Measurements from ENCODE around the gene CYSLTR2. TPM values are rescaled to one million over a fixed set of nuclear protein-coding genes. Genes with fewer than 3 reads are reported as not detected.

Gene CYSLTR2
- total RNA-seq, 1 donor from 2014 or later = 7.6 TPM

DNA sequence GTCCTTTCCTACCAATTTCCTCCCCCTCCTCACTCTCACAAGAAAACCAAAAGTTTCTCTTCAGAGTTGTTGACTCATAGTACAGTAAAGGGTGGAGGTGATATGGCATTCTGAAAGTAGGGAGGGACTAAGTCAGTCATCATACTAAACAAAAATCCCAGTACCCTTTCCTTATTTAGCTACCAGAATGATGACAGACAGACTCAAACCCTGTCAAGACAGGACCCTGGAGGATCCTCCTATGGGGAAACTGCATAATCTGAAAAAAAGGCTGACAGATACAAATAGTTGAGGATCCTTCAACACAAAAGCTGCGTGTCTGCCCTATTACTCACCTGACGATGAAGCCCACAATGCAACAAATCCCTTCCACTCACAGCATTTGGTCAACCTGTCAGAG lies 55.5 kb downstream of the CYSLTR2 start:
- Histone ChIP-seq H3K27me3 (ENCODE audit: low read depth) (no peaks in the 10 kb centered on the region), H3K9me3 (replicated peaks) (peaks cover 15% of the 10 kb centered on the region), H3K4me1 (no peaks in the 10 kb centered on the region), H3K4me3 (no peak overlapping the region), H3K27ac (replicated peaks) (no peak overlapping the region), H3K36me3 (peaks cover 3% of the 10 kb centered on the region)
- no peak for DNase-seq
- intact Hi-C loops (cut with micrococcal nuclease) = no loop called here
- TF ChIP-seq, protein P1, sequence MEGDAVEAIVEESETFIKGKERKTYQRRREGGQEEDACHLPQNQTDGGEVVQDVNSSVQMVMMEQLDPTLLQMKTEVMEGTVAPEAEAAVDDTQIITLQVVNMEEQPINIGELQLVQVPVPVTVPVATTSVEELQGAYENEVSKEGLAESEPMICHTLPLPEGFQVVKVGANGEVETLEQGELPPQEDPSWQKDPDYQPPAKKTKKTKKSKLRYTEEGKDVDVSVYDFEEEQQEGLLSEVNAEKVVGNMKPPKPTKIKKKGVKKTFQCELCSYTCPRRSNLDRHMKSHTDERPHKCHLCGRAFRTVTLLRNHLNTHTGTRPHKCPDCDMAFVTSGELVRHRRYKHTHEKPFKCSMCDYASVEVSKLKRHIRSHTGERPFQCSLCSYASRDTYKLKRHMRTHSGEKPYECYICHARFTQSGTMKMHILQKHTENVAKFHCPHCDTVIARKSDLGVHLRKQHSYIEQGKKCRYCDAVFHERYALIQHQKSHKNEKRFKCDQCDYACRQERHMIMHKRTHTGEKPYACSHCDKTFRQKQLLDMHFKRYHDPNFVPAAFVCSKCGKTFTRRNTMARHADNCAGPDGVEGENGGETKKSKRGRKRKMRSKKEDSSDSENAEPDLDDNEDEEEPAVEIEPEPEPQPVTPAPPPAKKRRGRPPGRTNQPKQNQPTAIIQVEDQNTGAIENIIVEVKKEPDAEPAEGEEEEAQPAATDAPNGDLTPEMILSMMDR (IDR thresholded peaks at IDR 0.05; ENCODE audit: borderline replicate concordance) = no peak

DNA sequence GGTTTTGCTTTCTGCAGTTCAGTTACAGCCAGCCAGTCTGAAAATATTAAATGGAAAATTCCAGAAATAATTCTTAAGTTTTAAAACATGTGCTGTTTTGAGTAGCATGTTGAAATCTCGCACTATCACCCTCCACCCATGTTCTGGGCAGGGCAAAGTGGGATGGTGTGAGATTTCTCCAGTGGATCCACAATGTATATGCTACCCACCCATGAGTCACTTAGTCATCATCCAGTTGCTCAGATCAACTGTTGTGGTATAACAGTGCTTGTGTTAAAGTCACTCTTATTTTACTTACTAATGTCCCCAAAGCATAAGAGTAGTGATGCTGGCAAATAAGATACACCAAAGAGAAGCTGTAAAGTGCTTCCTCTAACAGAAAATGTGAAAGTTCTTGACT lies 56.4 kb downstream of the CYSLTR2 start:
- TF ChIP-seq, protein P1 (IDR thresholded peaks at IDR 0.05; ENCODE audit: borderline replicate concordance) = no peak
- no peaks in the 10 kb centered on the region for H3K27me3 ChIP-seq (ENCODE audit: low read depth)
- no peaks in the 10 kb centered on the region for H3K4me1 ChIP-seq
- peaks cover 3% of the 10 kb centered on the region for H3K36me3 ChIP-seq
- H3K27ac ChIP-seq (replicated peaks) = no peak overlapping the region
- intact Hi-C loops (cut with micrococcal nuclease) = no loop called here
- DNase-seq = no peak
- peaks cover 19% of the 10 kb centered on the region for H3K9me3 ChIP-seq (replicated peaks)
- no peak overlapping the region for H3K4me3 ChIP-seq

DNA sequence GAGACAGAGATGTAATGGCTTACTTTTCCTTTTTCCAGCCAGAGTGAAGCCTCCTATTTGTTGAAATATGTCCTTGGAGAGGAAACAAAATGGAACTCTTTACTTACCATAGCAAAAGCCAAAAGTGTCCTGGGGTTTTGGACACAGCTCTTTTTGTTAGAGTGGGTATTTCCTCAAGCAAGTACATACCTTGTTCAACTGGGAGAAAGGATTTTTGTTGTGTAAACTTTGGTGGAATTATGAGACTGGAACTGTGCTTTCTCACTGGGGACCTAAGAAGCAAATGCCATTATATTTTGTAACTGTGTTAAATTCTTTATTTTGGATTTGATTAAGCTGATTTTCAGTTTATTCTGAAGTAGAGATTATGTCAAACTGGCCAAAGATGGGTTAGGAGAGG lies 58.4 kb downstream of the CYSLTR2 start:
- intact Hi-C loops (cut with micrococcal nuclease) = no loop called here
- TF ChIP-seq, protein P1 (IDR thresholded peaks at IDR 0.05; ENCODE audit: borderline replicate concordance) = no peak
- peaks cover 38% of the 10 kb centered on the region for H3K9me3 ChIP-seq (replicated peaks)
- H3K27ac ChIP-seq (replicated peaks) = peak overlapping the region; percentile 27
- H3K27me3 ChIP-seq (ENCODE audit: low read depth) = no peaks in the 10 kb centered on the region
- H3K4me3 ChIP-seq = no peak overlapping the region
- no peak for DNase-seq
- peaks cover 6% of the 10 kb centered on the region for H3K36me3 ChIP-seq
- H3K4me1 ChIP-seq = no peaks in the 10 kb centered on the region

DNA sequence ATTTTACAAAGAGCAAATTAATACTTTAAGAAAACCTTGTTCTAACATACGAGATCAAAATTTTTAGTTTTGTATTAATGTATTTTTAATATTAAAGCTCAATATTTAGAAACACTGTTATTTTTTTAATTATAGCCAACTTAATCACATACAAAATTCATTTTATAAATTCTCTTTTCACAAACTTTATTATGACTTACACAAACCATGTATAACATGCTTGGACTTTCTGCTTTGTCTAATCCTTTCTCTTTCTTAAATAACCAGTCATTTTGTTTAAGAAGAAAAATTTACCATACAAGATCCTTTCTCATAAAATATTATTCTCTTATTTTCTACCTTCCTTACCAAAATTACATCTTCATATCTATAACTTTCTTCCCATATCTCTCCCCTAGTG lies 62.2 kb downstream of the CYSLTR2 start:
- Histone ChIP-seq H3K4me3 (no peak overlapping the region), H3K4me1 (no peaks in the 10 kb centered on the region), H3K27me3 (ENCODE audit: low read depth) (no peaks in the 10 kb centered on the region), H3K27ac (replicated peaks) (no peak overlapping the region), H3K36me3 (peaks cover 6% of the 10 kb centered on the region), H3K9me3 (replicated peaks) (peaks cover 69% of the 10 kb centered on the region)
- TF ChIP-seq, protein P1 (IDR thresholded peaks at IDR 0.05; ENCODE audit: borderline replicate concordance) = no peak
- DNase-seq = no peak
- intact Hi-C loops (cut with micrococcal nuclease) = no loop called here

DNA sequence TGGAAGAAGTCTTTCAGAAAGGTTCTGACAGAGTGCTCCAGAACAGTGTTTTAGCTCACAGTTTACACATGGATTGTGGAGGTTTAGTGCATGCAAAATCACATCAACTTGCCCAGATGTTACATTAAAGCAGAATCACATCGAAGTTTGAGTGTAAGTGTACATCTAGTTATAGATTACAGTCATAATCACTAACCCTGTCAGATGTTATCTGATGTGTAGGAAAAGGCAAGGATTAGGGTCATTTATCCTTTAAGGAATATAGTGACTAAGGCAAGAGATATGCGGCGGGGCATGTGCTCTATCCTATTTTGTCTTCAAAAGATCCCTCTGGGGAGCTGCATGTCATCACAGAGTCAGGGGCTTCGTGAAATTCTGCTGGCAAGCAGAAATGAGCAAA lies 66.9 kb downstream of the CYSLTR2 start:
- TF ChIP-seq, protein P1 (IDR thresholded peaks at IDR 0.05; ENCODE audit: borderline replicate concordance) = no peak
- intact Hi-C loops (cut with micrococcal nuclease) = no loop called here
- H3K27ac ChIP-seq (replicated peaks) = peak overlapping the region; percentile 52

DNA sequence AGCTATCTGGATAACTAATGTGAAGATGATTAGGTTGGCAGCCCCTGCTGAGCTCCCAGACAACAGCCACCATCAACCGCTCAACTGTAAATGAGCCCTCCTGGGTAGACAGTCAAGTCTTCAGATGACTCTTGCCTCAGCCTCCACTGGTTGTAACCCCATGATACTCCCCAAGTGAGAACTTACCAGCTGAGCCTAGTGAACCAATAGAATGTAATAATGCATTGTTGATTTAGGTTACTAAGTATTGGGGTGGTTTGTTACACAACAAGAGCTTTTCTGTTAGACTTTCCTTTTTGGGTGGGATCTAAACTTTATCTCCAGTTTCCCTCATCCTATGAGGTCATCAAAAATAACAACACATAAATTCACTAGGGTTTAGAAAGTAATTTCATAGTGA lies 69.4 kb downstream of the CYSLTR2 start:
- Histone ChIP-seq H3K4me1 (peaks cover 13% of the 10 kb centered on the region), H3K27me3 (ENCODE audit: low read depth) (no peaks in the 10 kb centered on the region), H3K9me3 (replicated peaks) (peaks cover 28% of the 10 kb centered on the region), H3K36me3 (no peaks in the 10 kb centered on the region), H3K4me3 (no peak overlapping the region), H3K27ac (replicated peaks) (peak overlapping the region; percentile 51)
- intact Hi-C loops (cut with micrococcal nuclease) = no loop called here
- no peak for DNase-seq
- TF ChIP-seq, protein P1 (IDR thresholded peaks at IDR 0.05; ENCODE audit: borderline replicate concordance) = no peak

More for the DNA sequence above, 66.9 kb downstream of the CYSLTR2 start:
- Histone ChIP-seq H3K9me3 (replicated peaks) (peaks cover 54% of the 10 kb centered on the region), H3K4me1 (peaks cover 3% of the 10 kb centered on the region), H3K4me3 (no peak overlapping the region), H3K27me3 (ENCODE audit: low read depth) (no peaks in the 10 kb centered on the region), H3K36me3 (peaks cover 6% of the 10 kb centered on the region)
- DNase-seq = no peak

Measured in left ventricle myocardium inferior (tissue), 1 donor.